ENCODE measurements around the gene RTL1. TPM values are rescaled to one million over a fixed set of nuclear protein-coding genes. Genes with fewer than 3 reads are reported as not detected.

The RTL1 gene
- total RNA-seq, 1 experiment from 2014 or later, result not detected

DNA sequence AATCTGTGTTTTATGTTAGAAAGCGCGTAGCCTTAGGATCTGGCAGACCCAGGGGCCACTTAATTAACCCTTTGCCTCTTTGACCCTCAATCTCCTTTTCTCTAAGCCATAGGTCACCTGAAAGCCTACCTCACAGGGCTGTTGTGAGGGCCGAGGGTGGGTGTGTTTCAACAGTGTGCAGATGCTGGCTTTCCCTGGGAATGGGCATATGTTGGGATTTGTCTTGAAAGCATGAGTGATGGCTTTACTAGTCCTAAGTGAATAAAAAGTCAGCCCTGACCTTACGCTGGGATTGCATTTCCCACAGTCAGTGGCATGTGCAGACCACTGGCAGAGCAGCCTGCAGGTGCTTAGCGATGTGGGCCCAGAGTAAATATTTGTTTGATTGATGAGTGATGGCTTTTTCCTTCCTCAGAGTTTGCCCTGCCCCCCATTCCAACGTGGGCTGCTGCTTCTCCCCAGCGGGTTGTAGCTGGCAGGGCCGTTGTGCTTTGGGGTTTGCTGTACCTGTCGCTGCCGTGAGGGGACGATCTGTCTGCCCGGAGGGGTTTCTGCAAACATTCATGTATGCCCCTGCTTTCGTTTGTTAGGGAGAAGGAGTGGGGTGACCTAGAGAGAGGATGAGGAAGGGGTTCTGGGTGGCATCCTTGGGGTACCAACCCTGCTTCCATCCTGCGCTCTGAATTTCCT is 46.1 kb downstream of the RTL1 start:
- Histone ChIP-seq H3K4me1 (ENCODE audit: insufficient read depth, low read length) (no peaks in the 10 kb centered on the region), H3F3A (ENCODE audit: low read length, unreplicated experiment) (no peaks in the 10 kb centered on the region), H3K4me2 (ENCODE audit: low read length) (no peak overlapping the region), H3K4me3 (ENCODE audit: low read length) (no peak overlapping the region), H3K27ac (ENCODE audit: low read length) (no peak overlapping the region), H3K79me2 (ENCODE audit: low read length) (no peaks in the 10 kb centered on the region), H3K9me2 (replicated peaks; ENCODE audit: low read length) (no peaks in the 10 kb centered on the region), H3K9me3 (ENCODE audit: low read length) (no peaks in the 10 kb centered on the region), H3K27me3 (ENCODE audit: low read length) (no peaks in the 10 kb centered on the region), H3K9ac (ENCODE audit: low read length) (no peak overlapping the region), H3K36me3 (ENCODE audit: low read depth, low read length) (no peaks in the 10 kb centered on the region), H4K20me1 (ENCODE audit: low read length) (no peaks in the 10 kb centered on the region), H2AFZ (ENCODE audit: low read length) (no peak overlapping the region)
- BruUV-seq (replicated peaks), result no TSS peak
- no peak for TF ChIP-seq EZH2 (IDR thresholded peaks at IDR 0.05; ENCODE audit: low read length, unreplicated experiment)
- TF ChIP-seq, protein P1, sequence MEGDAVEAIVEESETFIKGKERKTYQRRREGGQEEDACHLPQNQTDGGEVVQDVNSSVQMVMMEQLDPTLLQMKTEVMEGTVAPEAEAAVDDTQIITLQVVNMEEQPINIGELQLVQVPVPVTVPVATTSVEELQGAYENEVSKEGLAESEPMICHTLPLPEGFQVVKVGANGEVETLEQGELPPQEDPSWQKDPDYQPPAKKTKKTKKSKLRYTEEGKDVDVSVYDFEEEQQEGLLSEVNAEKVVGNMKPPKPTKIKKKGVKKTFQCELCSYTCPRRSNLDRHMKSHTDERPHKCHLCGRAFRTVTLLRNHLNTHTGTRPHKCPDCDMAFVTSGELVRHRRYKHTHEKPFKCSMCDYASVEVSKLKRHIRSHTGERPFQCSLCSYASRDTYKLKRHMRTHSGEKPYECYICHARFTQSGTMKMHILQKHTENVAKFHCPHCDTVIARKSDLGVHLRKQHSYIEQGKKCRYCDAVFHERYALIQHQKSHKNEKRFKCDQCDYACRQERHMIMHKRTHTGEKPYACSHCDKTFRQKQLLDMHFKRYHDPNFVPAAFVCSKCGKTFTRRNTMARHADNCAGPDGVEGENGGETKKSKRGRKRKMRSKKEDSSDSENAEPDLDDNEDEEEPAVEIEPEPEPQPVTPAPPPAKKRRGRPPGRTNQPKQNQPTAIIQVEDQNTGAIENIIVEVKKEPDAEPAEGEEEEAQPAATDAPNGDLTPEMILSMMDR (conservative IDR thresholded peaks at IDR 0.05; ENCODE audit: low read depth, low read length), result no peak
- TF ChIP-seq EZH2phosphoT487 (IDR thresholded peaks at IDR 0.05; ENCODE audit: borderline replicate concordance, low read length), result no peak
- CTCF ChIA-PET, result no interaction called here
- no peak for DNase-seq
- intact Hi-C loops (cut with micrococcal nuclease), result loop anchor here (10.0 kb wide), 1 partner anchor 193 kb away; no protein-coding TSS in a partner anchor
- POLR2A ChIA-PET (ENCODE audit: unreplicated experiment), result no interaction called here
- ATAC-seq, result no peak

DNA sequence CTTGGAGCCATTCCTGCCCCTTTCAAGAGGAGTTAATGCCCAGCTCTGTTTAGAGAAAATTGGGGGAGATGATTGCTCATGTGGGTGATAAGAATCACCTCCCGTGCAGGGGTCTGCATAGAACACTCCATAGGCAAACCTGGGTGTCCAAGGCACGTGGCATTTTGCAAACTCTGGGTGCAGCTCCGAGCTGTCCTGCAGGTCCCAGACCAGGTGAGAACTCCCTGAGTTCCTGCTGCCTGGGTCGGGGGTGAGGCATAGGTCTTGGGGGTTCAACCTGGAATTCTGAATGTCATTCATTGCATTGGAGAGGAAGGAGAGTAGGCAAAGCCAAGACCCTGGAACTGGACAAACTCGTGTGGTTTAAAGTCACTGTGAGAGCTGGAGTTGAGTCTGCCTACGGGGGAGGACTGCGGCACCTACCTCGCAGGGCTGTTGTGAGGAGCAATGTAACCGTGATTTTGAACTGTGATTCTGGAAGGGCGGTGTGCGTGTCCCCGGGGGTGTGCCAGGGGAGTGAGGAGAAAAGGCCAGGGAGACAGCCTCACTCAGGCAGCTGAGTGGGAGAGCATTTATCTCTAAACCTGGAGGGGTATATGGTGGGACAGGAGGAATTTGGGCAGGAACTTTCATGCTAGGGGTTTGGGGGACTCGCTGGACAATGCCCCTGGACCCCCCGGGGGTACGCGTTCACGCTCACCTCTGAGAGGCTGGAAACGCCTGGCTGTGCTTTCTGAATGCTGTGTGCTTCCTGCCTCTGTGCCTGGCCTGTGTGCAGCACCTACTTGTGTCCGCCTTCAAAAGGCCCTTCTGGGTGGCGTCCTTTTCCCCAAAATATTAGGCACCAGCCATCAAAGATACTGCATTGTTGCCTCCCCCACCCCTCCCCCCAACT is 47.2 kb downstream of the RTL1 start:
- no peak overlapping the region for H3K4me2 ChIP-seq (ENCODE audit: low read length)
- H3K79me2 ChIP-seq (ENCODE audit: low read length), result no peaks in the 10 kb centered on the region
- H3K27me3 ChIP-seq (ENCODE audit: low read length), result no peaks in the 10 kb centered on the region
- BruUV-seq (replicated peaks), result no TSS peak
- H3K36me3 ChIP-seq (ENCODE audit: low read depth, low read length), result no peaks in the 10 kb centered on the region
- TF ChIP-seq, protein P1 (conservative IDR thresholded peaks at IDR 0.05; ENCODE audit: low read depth, low read length), result no peak
- TF ChIP-seq EZH2phosphoT487 (IDR thresholded peaks at IDR 0.05; ENCODE audit: borderline replicate concordance, low read length) (no peak), EZH2 (IDR thresholded peaks at IDR 0.05; ENCODE audit: low read length, unreplicated experiment) (no peak)
- no peaks in the 10 kb centered on the region for H3K9me3 ChIP-seq (ENCODE audit: low read length)
- CTCF ChIA-PET, result interaction anchor here (0.6 kb wide), 1 partner anchor 773 kb away, joined by 3 read pairs; no protein-coding TSS in a partner anchor
- H3K9me2 ChIP-seq (replicated peaks; ENCODE audit: low read length), result no peaks in the 10 kb centered on the region
- no peak overlapping the region for H3K27ac ChIP-seq (ENCODE audit: low read length)
- POLR2A ChIA-PET (ENCODE audit: unreplicated experiment), result no interaction called here
- no peak overlapping the region for H3K4me3 ChIP-seq (ENCODE audit: low read length)
- H3K4me1 ChIP-seq (ENCODE audit: insufficient read depth, low read length), result no peaks in the 10 kb centered on the region
- no peak overlapping the region for H2AFZ ChIP-seq (ENCODE audit: low read length)
- H3F3A ChIP-seq (ENCODE audit: low read length, unreplicated experiment), result no peaks in the 10 kb centered on the region
- intact Hi-C loops (cut with micrococcal nuclease), result loop anchor here (10.0 kb wide), 1 partner anchor 192 kb away; no protein-coding TSS in a partner anchor
- no peaks in the 10 kb centered on the region for H4K20me1 ChIP-seq (ENCODE audit: low read length)
- no peak for DNase-seq
- H3K9ac ChIP-seq (ENCODE audit: low read length), result no peak overlapping the region
- ATAC-seq, result no peak

Measured in PC-3 (cell line).